ENCODE results near the gene EGFR.

EGFR gene

GRCh38 chr7:55067748-55068147, 48.9 kb downstream of the EGFR start:
- Histone ChIP-seq H4K20me1 (ENCODE audit: insufficient read depth) (no peaks in the 10 kb centered on the region), H3K27me3 (ENCODE audit: insufficient read depth, low read depth) (no peaks in the 10 kb centered on the region), H3K4me3 (IDR thresholded peaks at IDR 0.05; ENCODE audit: insufficient read depth, low read depth, low read length) (no peak overlapping the region), H3K4me2 (no peak overlapping the region), H3K27ac (no peak overlapping the region), H3K36me3 (ENCODE audit: insufficient read depth) (no peaks in the 10 kb centered on the region), H3K9ac (no peak overlapping the region), H3K79me2 (ENCODE audit: insufficient read depth, low read depth) (no peaks in the 10 kb centered on the region), H2AFZ (ENCODE audit: low read depth) (no peak overlapping the region), H3K4me1 (ENCODE audit: low read depth, poor library complexity, severe bottlenecking) (peaks cover 8% of the 10 kb centered on the region)
- TF ChIP-seq, protein P1, sequence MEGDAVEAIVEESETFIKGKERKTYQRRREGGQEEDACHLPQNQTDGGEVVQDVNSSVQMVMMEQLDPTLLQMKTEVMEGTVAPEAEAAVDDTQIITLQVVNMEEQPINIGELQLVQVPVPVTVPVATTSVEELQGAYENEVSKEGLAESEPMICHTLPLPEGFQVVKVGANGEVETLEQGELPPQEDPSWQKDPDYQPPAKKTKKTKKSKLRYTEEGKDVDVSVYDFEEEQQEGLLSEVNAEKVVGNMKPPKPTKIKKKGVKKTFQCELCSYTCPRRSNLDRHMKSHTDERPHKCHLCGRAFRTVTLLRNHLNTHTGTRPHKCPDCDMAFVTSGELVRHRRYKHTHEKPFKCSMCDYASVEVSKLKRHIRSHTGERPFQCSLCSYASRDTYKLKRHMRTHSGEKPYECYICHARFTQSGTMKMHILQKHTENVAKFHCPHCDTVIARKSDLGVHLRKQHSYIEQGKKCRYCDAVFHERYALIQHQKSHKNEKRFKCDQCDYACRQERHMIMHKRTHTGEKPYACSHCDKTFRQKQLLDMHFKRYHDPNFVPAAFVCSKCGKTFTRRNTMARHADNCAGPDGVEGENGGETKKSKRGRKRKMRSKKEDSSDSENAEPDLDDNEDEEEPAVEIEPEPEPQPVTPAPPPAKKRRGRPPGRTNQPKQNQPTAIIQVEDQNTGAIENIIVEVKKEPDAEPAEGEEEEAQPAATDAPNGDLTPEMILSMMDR (conservative IDR thresholded peaks at IDR 0.05; ENCODE audit: low read depth, low read length) = no peak

- no peak overlapping the region for H3K9ac ChIP-seq
- no peaks in the 10 kb centered on the region for H3K27me3 ChIP-seq (ENCODE audit: insufficient read depth, low read depth)
- no peak overlapping the region for H2AFZ ChIP-seq (ENCODE audit: low read depth)
- TF ChIP-seq, protein P1 (conservative IDR thresholded peaks at IDR 0.05; ENCODE audit: low read depth, low read length) = no peak
- no peak overlapping the region for H3K27ac ChIP-seq
- H3K4me3 ChIP-seq (IDR thresholded peaks at IDR 0.05; ENCODE audit: insufficient read depth, low read depth, low read length) = no peak overlapping the region
- no peaks in the 10 kb centered on the region for H3K79me2 ChIP-seq (ENCODE audit: insufficient read depth, low read depth)
- H3K4me2 ChIP-seq = no peak overlapping the region
- no peaks in the 10 kb centered on the region for H3K36me3 ChIP-seq (ENCODE audit: insufficient read depth)
- H3K4me1 ChIP-seq (ENCODE audit: low read depth, poor library complexity, severe bottlenecking) = peaks cover 23% of the 10 kb centered on the region
- no peaks in the 10 kb centered on the region for H4K20me1 ChIP-seq (ENCODE audit: insufficient read depth)
These were observed 50.5 kb downstream of the EGFR start for GRCh38 chr7:55069271-55069792.

DNA sequence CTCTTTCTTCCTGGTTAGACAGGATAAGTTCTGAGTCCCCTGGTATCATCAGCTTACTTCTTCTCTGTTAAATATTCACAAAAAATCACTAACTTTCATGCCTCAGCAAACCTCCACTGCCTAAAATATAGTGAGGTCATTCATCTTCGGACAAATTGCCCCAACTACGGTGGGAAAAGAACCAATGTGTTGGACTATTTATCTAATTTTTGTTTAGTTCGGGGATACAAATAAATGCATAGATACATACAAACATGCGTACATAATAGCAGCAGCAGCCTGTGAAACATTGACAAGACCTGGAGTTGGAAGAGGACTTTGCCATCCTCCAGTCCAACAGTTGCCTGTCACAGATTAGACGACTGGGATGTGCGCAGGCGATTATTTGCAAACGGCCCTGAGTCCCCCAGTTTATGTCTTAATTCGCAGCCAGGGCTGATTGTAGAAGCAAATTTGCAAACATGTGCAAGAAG, 51.5 kb downstream of the EGFR start:
- Histone ChIP-seq H3K9ac (no peak overlapping the region), H3K27me3 (ENCODE audit: insufficient read depth, low read depth) (no peaks in the 10 kb centered on the region), H3K79me2 (ENCODE audit: insufficient read depth, low read depth) (no peaks in the 10 kb centered on the region), H3K27ac (no peak overlapping the region), H4K20me1 (ENCODE audit: insufficient read depth) (no peaks in the 10 kb centered on the region), H3K4me3 (IDR thresholded peaks at IDR 0.05; ENCODE audit: insufficient read depth, low read depth, low read length) (no peak overlapping the region), H3K4me2 (no peak overlapping the region), H2AFZ (ENCODE audit: low read depth) (no peak overlapping the region), H3K4me1 (ENCODE audit: low read depth, poor library complexity, severe bottlenecking) (peaks cover 32% of the 10 kb centered on the region), H3K36me3 (ENCODE audit: insufficient read depth) (no peaks in the 10 kb centered on the region)
- TF ChIP-seq, protein P1 (conservative IDR thresholded peaks at IDR 0.05; ENCODE audit: low read depth, low read length) = no peak

DNA sequence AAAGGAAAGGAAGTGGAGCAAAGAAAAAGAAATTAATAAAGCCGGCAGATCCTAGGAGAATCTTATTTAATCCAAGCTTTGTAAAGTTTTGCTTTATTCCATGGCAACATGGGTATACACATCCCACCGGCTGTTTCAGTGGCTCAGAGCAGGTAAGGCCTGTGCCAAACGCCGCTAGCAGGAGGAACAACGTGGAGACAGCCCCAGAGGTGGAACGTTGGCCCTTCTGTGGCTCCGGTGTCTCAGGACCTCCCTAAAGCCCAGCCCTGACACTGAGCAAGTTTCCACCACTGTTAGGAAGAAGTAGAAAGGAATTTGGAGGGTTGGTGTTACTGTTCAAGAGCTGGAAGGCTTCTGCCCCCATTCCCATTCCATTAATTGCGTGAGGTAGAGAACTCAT, 52.0 kb downstream of the EGFR start:
- H3K9ac ChIP-seq = no peak overlapping the region
- TF ChIP-seq, protein P1 (conservative IDR thresholded peaks at IDR 0.05; ENCODE audit: low read depth, low read length) = no peak
- H3K36me3 ChIP-seq (ENCODE audit: insufficient read depth) = no peaks in the 10 kb centered on the region
- no peak overlapping the region for H3K27ac ChIP-seq
- no peak overlapping the region for H3K4me2 ChIP-seq
- H2AFZ ChIP-seq (ENCODE audit: low read depth) = no peak overlapping the region
- H3K79me2 ChIP-seq (ENCODE audit: insufficient read depth, low read depth) = no peaks in the 10 kb centered on the region
- H4K20me1 ChIP-seq (ENCODE audit: insufficient read depth) = no peaks in the 10 kb centered on the region
- peaks cover 35% of the 10 kb centered on the region for H3K4me1 ChIP-seq (ENCODE audit: low read depth, poor library complexity, severe bottlenecking)
- no peak overlapping the region for H3K4me3 ChIP-seq (IDR thresholded peaks at IDR 0.05; ENCODE audit: insufficient read depth, low read depth, low read length)
- H3K27me3 ChIP-seq (ENCODE audit: insufficient read depth, low read depth) = no peaks in the 10 kb centered on the region

All from KMS-11 (cell line).